MM.1S (cell line): ENCODE results near the gene PLEKHS1.

ENCODE experiments used
- EZH2phosphoT487 ChIP-seq: fragments of 300-600 bp; sonication (generic); IDR thresholded peaks from 2 replicates; pipeline ENCODE4 v1.6.1; 2018; ENCODE audit warnings: antibody characterized with exemption, low read length
- TF ChIP-seq, protein P1 (sequence below): fragments of 300-600 bp; sonication (generic); IDR thresholded peaks from 2 replicates; pipeline ENCODE4 v1.5.1; 2016; ENCODE audit warnings: antibody characterized with exemption, low read length, mixed read lengths

DNA sequence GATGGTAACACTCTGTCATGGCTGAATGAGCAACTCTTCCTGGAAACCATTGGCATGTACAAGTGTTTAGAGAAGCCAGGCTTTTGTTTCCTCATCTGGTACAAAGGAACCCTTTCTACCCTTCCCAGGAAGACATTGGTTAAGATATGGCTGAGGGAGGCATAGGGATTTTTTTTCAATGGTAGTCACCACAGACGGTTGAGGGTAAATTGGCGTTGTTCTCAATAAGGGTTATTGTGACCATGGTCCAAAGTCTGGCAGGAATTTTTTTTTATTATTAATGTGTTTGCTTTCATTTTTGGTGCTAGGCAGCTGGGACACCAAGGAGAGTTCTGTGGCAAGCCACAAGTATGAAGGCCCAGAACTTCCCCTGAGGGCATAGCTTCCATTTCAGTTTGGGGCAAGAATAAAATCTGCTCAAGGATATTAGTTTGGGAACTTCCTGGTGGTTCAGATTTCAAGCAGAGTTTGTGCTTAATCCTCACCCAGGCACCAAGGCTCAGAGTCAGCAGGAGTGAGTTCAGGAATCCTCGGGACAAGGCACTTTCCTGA is at the start of gene PLEKHS1:
- TF ChIP-seq, protein P1, sequence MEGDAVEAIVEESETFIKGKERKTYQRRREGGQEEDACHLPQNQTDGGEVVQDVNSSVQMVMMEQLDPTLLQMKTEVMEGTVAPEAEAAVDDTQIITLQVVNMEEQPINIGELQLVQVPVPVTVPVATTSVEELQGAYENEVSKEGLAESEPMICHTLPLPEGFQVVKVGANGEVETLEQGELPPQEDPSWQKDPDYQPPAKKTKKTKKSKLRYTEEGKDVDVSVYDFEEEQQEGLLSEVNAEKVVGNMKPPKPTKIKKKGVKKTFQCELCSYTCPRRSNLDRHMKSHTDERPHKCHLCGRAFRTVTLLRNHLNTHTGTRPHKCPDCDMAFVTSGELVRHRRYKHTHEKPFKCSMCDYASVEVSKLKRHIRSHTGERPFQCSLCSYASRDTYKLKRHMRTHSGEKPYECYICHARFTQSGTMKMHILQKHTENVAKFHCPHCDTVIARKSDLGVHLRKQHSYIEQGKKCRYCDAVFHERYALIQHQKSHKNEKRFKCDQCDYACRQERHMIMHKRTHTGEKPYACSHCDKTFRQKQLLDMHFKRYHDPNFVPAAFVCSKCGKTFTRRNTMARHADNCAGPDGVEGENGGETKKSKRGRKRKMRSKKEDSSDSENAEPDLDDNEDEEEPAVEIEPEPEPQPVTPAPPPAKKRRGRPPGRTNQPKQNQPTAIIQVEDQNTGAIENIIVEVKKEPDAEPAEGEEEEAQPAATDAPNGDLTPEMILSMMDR, result no peak
- no peak for TF ChIP-seq EZH2phosphoT487
